Vagina (tissue), 2 donors: ENCODE measurements around the gene SLC26A2. TPM values are rescaled to one million over a fixed set of nuclear protein-coding genes. Genes with fewer than 3 reads are reported as not detected.

ENCODE experiments used
- DNase-seq, 2 donors: peaks; one replicate each; pipeline ENCODE4 v3.0.0-alpha.2; 2017; ENCODE audit errors: extremely low spot score in 2 of 2
- H3K27ac ChIP-seq: fragments of 200-600 bp; sonication (generic); one replicate; pipeline ENCODE4 v1.5.1; 2019
- H3K27me3 ChIP-seq: fragments of 200-600 bp; sonication (generic); one replicate; pipeline ENCODE4 v1.5.1; 2019
- H3K36me3 ChIP-seq, 2 donors: fragments of 200-600 bp; sonication (generic); one replicate each; pipeline ENCODE4 v1.5.1; 2017 to 2019
- H3K4me1 ChIP-seq: fragments of 200-600 bp; sonication (generic); one replicate; pipeline ENCODE4 v1.5.1; 2019
- H3K4me3 ChIP-seq, 2 donors: fragments of 200-600 bp; sonication (generic); 1 replicate in 1 of 2; 2 replicates in 1 of 2; pipeline ENCODE4 v1.5.1; 2016 to 2019
- H3K9me3 ChIP-seq: fragments of 200-600 bp; sonication (generic); one replicate; pipeline ENCODE4 v1.5.1; 2019
- CTCF ChIP-seq, 3 experiments: fragments of 450-650 bp in 2 of 3; fragments of 200-600 bp in 1 of 3; sonication (generic) in 1 of 3; IDR thresholded peaks; one replicate each; pipeline ENCODE4 v1.5.1; 2017 to 2019; ENCODE audit warnings: antibody characterized with exemption in 3 of 3, mild to moderate bottlenecking in 2 of 3, moderate library complexity in 2 of 3
- POLR2A ChIP-seq, 2 donors: fragments of 450-650 bp; IDR thresholded peaks; one replicate each; pipeline ENCODE4 v1.6.1; 2017; ENCODE audit warnings: antibody characterized with exemption in 2 of 2, mild to moderate bottlenecking in 2 of 2, moderate library complexity in 2 of 2
- POLR2AphosphoS5 ChIP-seq, 2 donors: sonication (generic); formaldehyde crosslinking; IDR thresholded peaks; one replicate each; pipeline ENCODE4 v1.9.0; 2017; ENCODE audit warnings: antibody characterized with exemption in 2 of 2, mild to moderate bottlenecking in 2 of 2, low read depth in 1 of 2; ENCODE audit not compliant: insufficient read depth in 1 of 2
- intact Hi-C: fragments of 100-400 bp; cut with DNase I; formaldehyde crosslinking; loops from one replicate; pipeline ENCODE4 v1.15.1; 2023
- total RNA-seq: library from RNA; depleted of rRNA; stranded (reverse); fragments of >200 nt; gene quantifications from one replicate; pipeline ENCODE4 v1.2.3, GENCODE V29; 2016

SLC26A2 gene
- total RNA-seq, 1 donor from 2014 or later: 13.3 TPM

GRCh38 chr5:149963729-149964128 is 3.2 kb downstream of the SLC26A2 start:
- no peaks in the 10 kb centered on the region for H3K27me3 ChIP-seq
- no peaks in the 10 kb centered on the region for H3K36me3 ChIP-seq
- H3K9me3 ChIP-seq: no peaks in the 10 kb centered on the region
- peaks cover 26% of the 10 kb centered on the region for H3K4me1 ChIP-seq
- TF ChIP-seq POLR2AphosphoS5 (IDR thresholded peaks at IDR 0.05; ENCODE audit: insufficient read depth in 1 of 2, low read depth in 1 of 2) (no peak), CTCF (IDR thresholded peaks at IDR 0.05) (no peak), POLR2A (IDR thresholded peaks at IDR 0.05) (no peak)
- no peak overlapping the region for H3K27ac ChIP-seq
- H3K4me3 ChIP-seq: no peak overlapping the region
- intact Hi-C loops: no loop called here
- no peak for DNase-seq

GRCh38 chr5:149966946-149967345 is 6.4 kb downstream of the SLC26A2 start:
- no peak for DNase-seq
- intact Hi-C loops: no loop called here
- TF ChIP-seq POLR2A (IDR thresholded peaks at IDR 0.05) (no peak), POLR2AphosphoS5 (IDR thresholded peaks at IDR 0.05; ENCODE audit: insufficient read depth in 1 of 2, low read depth in 1 of 2) (no peak), CTCF (IDR thresholded peaks at IDR 0.05) (no peak)
- no peaks in the 10 kb centered on the region for H3K27me3 ChIP-seq
- peaks cover 3% of the 10 kb centered on the region for H3K4me1 ChIP-seq
- no peaks in the 10 kb centered on the region for H3K9me3 ChIP-seq
- no peak overlapping the region for H3K27ac ChIP-seq
- H3K4me3 ChIP-seq: no peak overlapping the region
- H3K36me3 ChIP-seq: no peaks in the 10 kb centered on the region

GRCh38 chr5:149969181-149969930 is 8.8 kb downstream of the SLC26A2 start:
- Histone ChIP-seq H3K27ac (no peak overlapping the region), H3K36me3 (no peaks in the 10 kb centered on the region), H3K27me3 (no peaks in the 10 kb centered on the region), H3K4me3 (no peak overlapping the region), H3K4me1 (no peaks in the 10 kb centered on the region), H3K9me3 (no peaks in the 10 kb centered on the region)
- TF ChIP-seq POLR2AphosphoS5 (IDR thresholded peaks at IDR 0.05; ENCODE audit: insufficient read depth in 1 of 2, low read depth in 1 of 2) (no peak), CTCF (IDR thresholded peaks at IDR 0.05) (no peak), POLR2A (IDR thresholded peaks at IDR 0.05) (no peak)
- DNase-seq: no peak
- intact Hi-C loops: no loop called here

- DNase-seq: no peak
- Histone ChIP-seq H3K36me3 (peaks cover 0 to 18% of the 10 kb centered on the region in 2 donors), H3K4me1 (no peaks in the 10 kb centered on the region), H3K4me3 (no peak overlapping the region), H3K9me3 (no peaks in the 10 kb centered on the region), H3K27ac (no peak overlapping the region), H3K27me3 (no peaks in the 10 kb centered on the region)
- TF ChIP-seq POLR2AphosphoS5 (IDR thresholded peaks at IDR 0.05; ENCODE audit: insufficient read depth in 1 of 2, low read depth in 1 of 2) (no peak), CTCF (IDR thresholded peaks at IDR 0.05) (no peak), POLR2A (IDR thresholded peaks at IDR 0.05) (no peak)
- intact Hi-C loops: no loop called here
Measured at GRCh38 chr5:149975409-149975808, 14.9 kb downstream of the SLC26A2 start.

GRCh38 chr5:149979896-149980295 is 19.3 kb downstream of the SLC26A2 start:
- Histone ChIP-seq H3K36me3 (peaks cover 0 to 29% of the 10 kb centered on the region in 2 donors), H3K27me3 (no peaks in the 10 kb centered on the region), H3K4me1 (no peaks in the 10 kb centered on the region), H3K27ac (no peak overlapping the region), H3K4me3 (no peak overlapping the region), H3K9me3 (no peaks in the 10 kb centered on the region)
- intact Hi-C loops: loop anchor here (10.0 kb wide), 1 partner anchor 145 kb away; no protein-coding TSS in a partner anchor
- TF ChIP-seq POLR2AphosphoS5 (IDR thresholded peaks at IDR 0.05; ENCODE audit: insufficient read depth in 1 of 2, low read depth in 1 of 2) (no peak), CTCF (IDR thresholded peaks at IDR 0.05) (no peak), POLR2A (IDR thresholded peaks at IDR 0.05) (no peak)
- no peak for DNase-seq
